ENCODE results near the gene ZNF91. TPM values are rescaled to one million over a fixed set of nuclear protein-coding genes. Genes with fewer than 3 reads are reported as not detected.
"Not testable (repeated sequence)": the region's sequence is repeated elsewhere in the genome, so short reads cannot be mapped to it uniquely, and the experiment has no call there.

Gene ZNF91
- total RNA-seq, 1 experiment from 2014 or later, result 2.0 TPM

DNA sequence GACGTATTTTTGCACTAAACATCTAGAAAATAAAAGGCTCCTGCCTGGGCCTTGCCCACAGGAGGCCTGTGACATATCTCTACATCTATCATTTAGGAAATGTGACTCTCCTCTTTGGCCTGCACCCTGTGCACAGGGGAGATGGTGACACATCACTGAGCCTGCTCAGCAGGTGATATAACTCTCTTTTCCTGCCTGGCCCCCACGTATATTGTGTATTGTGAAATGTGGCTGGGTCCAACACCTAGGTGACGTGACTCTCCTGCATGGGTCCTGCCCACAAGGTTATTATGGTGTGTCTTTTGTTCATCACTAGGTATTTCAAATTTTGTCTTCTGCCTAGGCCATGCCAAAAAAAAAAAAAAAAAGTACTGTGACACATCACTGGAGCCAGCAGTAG is 83.7 kb downstream of the ZNF91 start:
- no peaks in the 10 kb centered on the region for H3K27me3 ChIP-seq
- no peaks in the 10 kb centered on the region for H3K9me3 ChIP-seq
- no peak overlapping the region for H3K4me3 ChIP-seq
- no peak for DNase-seq
- no peaks in the 10 kb centered on the region for H3K36me3 ChIP-seq

DNA sequence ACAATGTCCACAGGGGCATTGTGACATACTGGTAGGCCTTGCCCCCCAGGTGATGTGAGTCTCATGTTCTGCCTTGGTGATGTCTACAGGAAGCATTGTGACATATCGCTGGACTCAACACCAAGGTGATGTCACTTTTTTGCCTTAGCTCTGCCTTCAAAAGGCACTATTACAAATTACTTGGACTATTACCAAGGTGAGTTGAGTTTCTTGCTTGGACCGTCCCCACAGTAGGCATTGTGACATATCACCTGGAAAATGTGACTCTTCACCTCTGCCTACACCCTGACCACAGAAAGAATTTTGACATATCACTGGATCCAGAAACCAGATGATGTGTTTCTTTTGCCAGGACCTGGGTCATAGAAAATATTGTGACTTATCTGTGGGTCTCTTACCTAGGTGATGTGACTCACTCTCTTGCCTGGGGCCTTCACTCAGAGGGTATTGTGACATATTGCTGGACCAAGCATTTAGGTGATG is 84.5 kb downstream of the ZNF91 start:
- Histone ChIP-seq H3K36me3 (no peaks in the 10 kb centered on the region), H3K27me3 (no peaks in the 10 kb centered on the region), H3K4me3 (no peak overlapping the region), H3K9me3 (no peaks in the 10 kb centered on the region)
- DNase-seq, result no peak

- no peak overlapping the region for H3K4me3 ChIP-seq
- DNase-seq, result no peak
- no peaks in the 10 kb centered on the region for H3K36me3 ChIP-seq
- no peaks in the 10 kb centered on the region for H3K9me3 ChIP-seq
- H3K27me3 ChIP-seq, result no peaks in the 10 kb centered on the region
Observed at GRCh38 chr19:23309926-23310325, 85.3 kb downstream of the ZNF91 start.

DNA sequence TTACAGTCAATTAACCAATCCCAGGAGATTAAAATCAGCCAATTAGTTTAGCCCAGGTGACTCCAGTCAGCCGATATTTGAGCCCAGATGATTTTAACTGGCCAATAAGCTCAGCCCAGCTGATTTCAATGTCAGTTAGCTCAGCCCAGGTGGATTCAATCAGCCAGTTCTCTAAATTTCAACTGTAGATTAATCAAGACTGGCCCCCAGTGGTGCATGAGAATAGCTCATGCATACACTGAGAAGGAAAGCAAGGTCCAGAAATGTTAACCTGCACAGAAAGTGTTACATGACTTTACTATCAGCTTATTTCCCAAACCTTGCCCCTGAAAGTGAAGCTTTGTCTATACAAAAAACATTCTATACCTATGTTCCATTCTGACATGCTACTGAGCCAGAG is 89.7 kb downstream of the ZNF91 start:
- DNase-seq, result no peak
- H3K27me3 ChIP-seq, result no peaks in the 10 kb centered on the region
- no peaks in the 10 kb centered on the region for H3K36me3 ChIP-seq
- H3K9me3 ChIP-seq, result no peaks in the 10 kb centered on the region
- no peak overlapping the region for H3K4me3 ChIP-seq

DNA sequence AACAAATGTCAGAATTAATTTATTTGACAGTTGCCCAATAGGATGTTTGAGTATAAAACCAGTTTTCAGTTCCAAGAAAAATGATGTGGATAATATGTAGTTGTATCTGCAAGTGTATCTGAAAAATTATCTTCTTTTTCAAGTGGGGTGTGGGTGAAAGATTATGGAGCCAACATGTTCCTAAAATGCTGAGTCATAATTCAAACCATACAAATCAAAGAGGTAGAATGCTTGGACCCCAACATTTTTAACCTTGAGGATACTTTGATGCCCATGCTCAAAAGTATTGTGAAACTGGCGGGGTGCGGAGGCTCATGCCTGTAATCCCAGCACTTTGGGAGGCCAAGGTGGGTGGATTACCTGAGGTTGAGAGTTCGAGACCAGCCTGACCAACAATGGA is 91.0 kb downstream of the ZNF91 start:
- DNase-seq, result no peak
- no peak overlapping the region for H3K4me3 ChIP-seq
- no peaks in the 10 kb centered on the region for H3K27me3 ChIP-seq
- no peaks in the 10 kb centered on the region; the same call in 1 of the 2 replicates for H3K9me3 ChIP-seq
- H3K36me3 ChIP-seq, result no peaks in the 10 kb centered on the region

DNA sequence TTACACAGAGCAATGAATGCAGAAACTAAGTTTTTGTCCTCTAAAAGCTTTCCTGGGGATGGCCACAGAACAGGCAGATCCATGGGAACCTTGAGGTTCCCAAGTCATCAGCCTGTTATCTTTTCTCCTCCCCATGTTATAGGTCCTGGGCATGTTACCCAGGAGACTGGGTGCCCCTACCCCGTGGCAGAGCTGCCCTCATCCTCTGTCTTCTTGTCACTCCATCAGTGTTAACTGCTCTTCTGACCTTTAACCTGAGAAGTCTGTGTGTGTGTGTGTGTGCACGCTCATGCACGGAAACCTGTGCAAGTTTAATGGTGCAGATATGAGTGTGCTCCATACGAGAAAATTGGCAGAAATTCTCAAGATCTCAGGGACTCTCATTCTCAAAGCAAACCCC is 101.1 kb downstream of the ZNF91 start:
- no peaks in the 10 kb centered on the region for H3K27me3 ChIP-seq
- DNase-seq, result no peak
- H3K36me3 ChIP-seq, result no peaks in the 10 kb centered on the region
- no peaks in the 10 kb centered on the region for H3K9me3 ChIP-seq
- H3K4me3 ChIP-seq, result no peak overlapping the region

DNA sequence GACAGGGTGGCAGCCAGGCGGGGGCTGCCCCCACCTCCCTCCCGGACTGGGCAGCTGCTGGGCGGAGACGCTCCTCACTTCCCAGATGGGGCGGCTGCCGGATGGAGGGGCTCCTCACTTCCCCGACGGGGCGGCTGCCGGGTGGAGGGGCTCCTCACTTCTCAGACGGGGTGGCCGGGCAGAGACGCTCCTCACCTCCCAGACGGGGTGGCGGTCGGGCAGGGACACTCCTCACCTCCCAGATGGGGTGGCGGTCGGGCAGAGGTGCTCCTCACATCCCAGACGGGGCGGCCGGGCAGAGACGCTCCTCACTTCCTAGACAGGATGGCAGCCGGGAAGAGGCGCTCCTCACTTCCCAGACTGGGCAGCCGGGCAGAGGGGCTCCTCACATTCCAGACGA is 105.3 kb downstream of the ZNF91 start:
- H3K36me3 ChIP-seq, H3K27me3 ChIP-seq, DNase-seq, H3K9me3 ChIP-seq, H3K4me3 ChIP-seq: not testable (repeated sequence)

Other genes with a start within 250 kb of the ZNF91 start
- gene ZNF724, start 145.1 kb downstream of the ZNF91 start, total RNA-seq (2014; rRNA removed; shearing (Covaris generic); ENCODE audit: low replicate concordance), result 0.82 and 0.84 TPM in 2 replicates